HG02623 (cell line): ENCODE results near the gene CIT.

Source experiments
- ATAC-seq: cut with Tn5 transposase; IDR thresholded peaks from one replicate; pipeline ENCODE4 v1.9.1; 2021; ENCODE audit warnings: moderate library complexity; ENCODE audit not compliant: unreplicated experiment

Gene CIT

GRCh38 chr12:119704065-119704747 is 172.9 kb downstream of the CIT start:
- no peak for ATAC-seq

DNA sequence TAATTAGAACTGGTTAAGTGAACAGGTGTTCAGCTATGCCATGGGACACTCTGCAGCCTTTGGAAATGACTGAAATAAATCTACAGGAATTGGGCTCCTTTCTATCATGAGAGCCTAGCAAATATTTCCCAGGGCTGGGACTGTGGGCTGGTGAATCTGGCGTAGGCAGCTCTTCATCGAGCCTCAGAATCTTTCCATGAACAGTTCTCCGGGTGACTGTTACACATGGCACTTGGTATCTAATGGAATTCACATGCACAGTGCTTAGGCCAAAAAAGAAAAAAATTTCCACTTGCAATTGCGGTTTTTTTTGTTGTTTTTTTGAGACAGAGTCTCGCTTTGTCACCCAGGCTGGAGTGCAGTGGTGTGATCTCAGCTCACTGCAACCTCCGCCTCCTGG is 177.0 kb downstream of the CIT start:
- ATAC-seq, result no peak

GRCh38 chr12:119699199-119699760 is 177.8 kb downstream of the CIT start:
- ATAC-seq, result no peak

- ATAC-seq, result no peak
These were observed 180.2 kb downstream of the CIT start for GRCh38 chr12:119696943-119697342.

- no peak for ATAC-seq
These were observed 182.1 kb downstream of the CIT start for GRCh38 chr12:119695034-119695433.

- no peak for ATAC-seq
These were observed 183.0 kb downstream of the CIT start for GRCh38 chr12:119694111-119694510.

GRCh38 chr12:119693511-119693910 is 183.6 kb downstream of the CIT start:
- ATAC-seq, result no peak

DNA sequence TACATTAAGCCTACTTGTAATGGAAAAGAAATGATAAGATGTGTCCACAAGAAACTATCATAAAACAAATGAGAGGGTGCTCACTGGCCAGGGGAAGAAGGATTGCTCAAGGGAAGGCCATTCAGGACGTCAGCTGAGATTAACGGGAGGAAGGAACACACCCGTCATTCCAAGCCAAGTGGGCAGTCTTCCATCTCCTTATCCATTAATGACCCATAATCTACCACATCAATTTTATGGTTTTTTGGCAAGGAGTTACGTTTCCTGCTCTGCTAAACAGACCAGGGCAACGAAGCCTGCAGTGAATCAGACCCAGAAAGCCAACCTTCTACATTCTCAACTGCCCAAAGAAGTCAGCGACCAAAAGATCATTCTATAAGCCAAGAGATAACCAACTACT is 184.1 kb downstream of the CIT start:
- ATAC-seq, result no peak

- no peak for ATAC-seq
These were observed 184.7 kb downstream of the CIT start for GRCh38 chr12:119692410-119692809.

DNA sequence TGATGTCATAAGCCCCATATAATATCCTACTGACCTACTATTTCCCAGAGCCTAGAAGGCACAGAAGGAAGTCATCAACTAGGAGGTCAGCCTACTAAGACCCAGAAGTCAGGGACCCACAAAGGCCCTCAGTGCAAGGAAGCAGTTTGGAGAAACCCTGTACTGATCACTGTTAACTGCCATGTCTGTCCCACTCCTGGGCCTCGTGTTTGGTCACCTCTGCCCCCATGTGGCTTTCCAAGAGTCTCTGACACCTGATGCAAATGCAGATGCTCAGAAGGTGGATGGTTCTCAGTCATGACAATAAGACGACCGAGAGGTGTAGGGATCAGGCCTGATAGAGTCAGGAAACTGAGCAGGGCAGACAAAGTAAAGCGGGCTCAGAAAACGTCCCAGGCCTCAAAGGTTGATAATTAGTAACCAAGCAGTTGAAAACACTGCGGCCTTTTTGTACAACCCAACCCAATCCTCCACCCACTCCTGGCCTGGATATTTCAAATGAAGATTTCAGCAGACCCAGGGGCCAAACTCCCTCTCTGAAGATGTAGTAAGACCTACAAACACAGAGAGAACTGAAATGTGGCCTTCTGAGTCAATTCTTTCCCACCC is 185.8 kb downstream of the CIT start:
- no peak for ATAC-seq

GRCh38 chr12:119689935-119690500 is 187.1 kb downstream of the CIT start:
- ATAC-seq, result no peak

- no peak for ATAC-seq
These were observed 189.2 kb downstream of the CIT start for GRCh38 chr12:119687879-119688278.

DNA sequence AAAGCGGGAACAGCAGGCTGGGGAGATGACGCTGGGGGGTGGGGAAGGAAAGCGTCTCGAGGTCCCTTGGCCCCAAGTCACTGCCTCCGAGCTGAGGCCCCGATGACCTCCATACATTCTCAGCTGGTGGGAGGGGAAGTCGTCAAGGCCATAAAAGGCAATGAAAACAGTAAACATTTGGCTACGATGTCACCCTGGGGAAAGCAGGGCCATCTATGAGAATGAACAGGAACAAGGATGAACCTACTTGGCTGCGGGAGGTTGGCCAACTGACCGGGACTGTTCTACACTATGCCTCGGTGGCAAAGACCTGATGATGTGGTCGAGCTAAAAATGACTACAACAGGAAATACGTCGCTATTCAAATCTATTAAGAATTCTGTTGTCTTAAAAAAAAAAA is 189.7 kb downstream of the CIT start:
- no peak for ATAC-seq

GRCh38 chr12:119686776-119687175 is 190.3 kb downstream of the CIT start:
- ATAC-seq, result no peak

GRCh38 chr12:119686355-119686754 is 190.8 kb downstream of the CIT start:
- ATAC-seq, result no peak

- no peak for ATAC-seq
These were observed 191.7 kb downstream of the CIT start for GRCh38 chr12:119685375-119685774.

GRCh38 chr12:119684711-119685369 is 192.3 kb downstream of the CIT start:
- ATAC-seq, result no peak

- no peak for ATAC-seq
These were observed 193.3 kb downstream of the CIT start for GRCh38 chr12:119683816-119684215.

DNA sequence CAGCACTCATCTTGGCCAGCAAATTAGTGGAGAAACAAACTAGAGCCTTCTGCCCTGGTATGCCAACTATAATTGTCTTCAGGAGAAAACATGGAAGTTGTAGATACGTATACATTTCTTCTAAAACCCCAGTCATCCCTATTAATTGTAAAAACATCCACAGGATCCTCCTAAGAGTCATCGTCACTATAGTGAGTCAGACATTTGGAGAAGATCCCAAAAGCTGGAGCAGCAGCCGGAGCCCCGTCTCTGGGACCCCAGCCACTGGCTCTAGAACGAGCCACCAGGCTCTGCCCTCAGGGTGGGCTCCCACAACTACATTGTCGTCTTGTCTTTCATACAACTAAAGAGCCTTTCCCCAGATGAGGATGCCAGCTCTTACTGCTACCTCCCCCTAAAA is 193.7 kb downstream of the CIT start:
- no peak for ATAC-seq

GRCh38 chr12:119682639-119683252 is 194.4 kb downstream of the CIT start:
- ATAC-seq, result no peak
